SU-DHL-6 (cell line): Measurements from ENCODE around the gene TTBK1.

ENCODE experiments used
- CTCF ChIP-seq: fragments of 200-600 bp; sonication (generic); IDR thresholded peaks from one replicate; pipeline ENCODE4 v1.5.1; 2017; ENCODE audit warnings: antibody characterized with exemption, mild to moderate bottlenecking, low read length, moderate library complexity; ENCODE audit not compliant: insufficient read depth, poor library complexity, severe bottlenecking
- EZH2phosphoT487 ChIP-seq: fragments of 200-600 bp; sonication (generic), shearing (Covaris generic); conservative IDR thresholded peaks from 2 replicates; pipeline ENCODE4 v1.6.1; 2018; ENCODE audit warnings: mild to moderate bottlenecking, antibody characterized with exemption, low read length, moderate library complexity, mixed read lengths

DNA sequence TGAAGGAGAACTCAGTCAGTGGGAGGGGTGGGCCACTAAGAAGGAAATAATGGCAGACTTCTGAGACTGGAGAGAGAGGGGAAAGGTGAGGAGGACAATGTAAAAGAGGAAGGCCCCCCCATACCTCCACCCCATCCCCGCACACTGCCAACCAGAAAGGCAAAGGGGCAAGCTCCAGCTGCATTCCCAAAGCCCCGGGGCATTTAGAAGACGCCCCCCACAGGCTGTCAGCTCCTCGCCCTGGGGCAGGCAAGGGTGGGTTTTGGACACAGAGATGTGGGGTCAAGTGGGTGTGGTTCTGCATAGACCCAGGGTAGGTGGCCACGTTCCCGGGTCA, 34.0 kb downstream of the TTBK1 start:
- no peak for TF ChIP-seq CTCF
- TF ChIP-seq EZH2phosphoT487, result no peak
